ENCODE results near the gene SYN1. TPM values are rescaled to one million over a fixed set of nuclear protein-coding genes. Genes with fewer than 3 reads are reported as not detected.

Gene SYN1
- polyA plus RNA-seq, 2 of the 4 experiments (the other 2 are of a cell fraction), result 0.05 TPM; not detected in 1

DNA sequence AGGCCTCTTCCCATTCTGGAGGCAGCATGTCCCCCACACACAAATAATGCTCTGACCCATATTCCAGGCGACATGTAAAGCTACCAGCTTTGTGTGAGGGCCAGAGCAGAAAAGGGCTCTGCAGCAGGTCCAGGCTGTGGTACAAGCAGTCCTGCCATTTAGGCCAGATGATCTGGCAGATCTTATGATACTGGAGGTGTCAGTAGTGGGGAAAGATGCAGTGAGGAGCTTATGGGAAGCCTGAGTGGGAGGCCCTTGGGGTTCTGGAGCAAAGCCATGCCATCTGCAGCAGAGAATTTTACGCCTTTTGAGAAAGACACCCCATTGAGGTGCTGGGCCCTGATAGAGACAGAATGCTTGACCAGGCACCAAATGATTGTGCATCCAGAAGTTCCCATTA is 7.7 kb downstream of the SYN1 start:
- no peak overlapping the region for H3K4me2 ChIP-seq
- POLR2A ChIA-PET, result no interaction called here
- no peak for ATAC-seq
- no peaks in the 10 kb centered on the region for H3K9me3 ChIP-seq
- H3K27ac ChIP-seq, result no peak overlapping the region
- 57% methylated on average over 1 of the region's 2 CpGs for WGBS (ENCODE audit: missing lambda C conversion rate)
- no peak for TF ChIP-seq SREBF2 (IDR thresholded peaks at IDR 0.05)
- TF ChIP-seq BHLHE40 (IDR thresholded peaks at IDR 0.05; ENCODE audit: low read depth, low read length), result no peak
- TF ChIP-seq, protein P1, sequence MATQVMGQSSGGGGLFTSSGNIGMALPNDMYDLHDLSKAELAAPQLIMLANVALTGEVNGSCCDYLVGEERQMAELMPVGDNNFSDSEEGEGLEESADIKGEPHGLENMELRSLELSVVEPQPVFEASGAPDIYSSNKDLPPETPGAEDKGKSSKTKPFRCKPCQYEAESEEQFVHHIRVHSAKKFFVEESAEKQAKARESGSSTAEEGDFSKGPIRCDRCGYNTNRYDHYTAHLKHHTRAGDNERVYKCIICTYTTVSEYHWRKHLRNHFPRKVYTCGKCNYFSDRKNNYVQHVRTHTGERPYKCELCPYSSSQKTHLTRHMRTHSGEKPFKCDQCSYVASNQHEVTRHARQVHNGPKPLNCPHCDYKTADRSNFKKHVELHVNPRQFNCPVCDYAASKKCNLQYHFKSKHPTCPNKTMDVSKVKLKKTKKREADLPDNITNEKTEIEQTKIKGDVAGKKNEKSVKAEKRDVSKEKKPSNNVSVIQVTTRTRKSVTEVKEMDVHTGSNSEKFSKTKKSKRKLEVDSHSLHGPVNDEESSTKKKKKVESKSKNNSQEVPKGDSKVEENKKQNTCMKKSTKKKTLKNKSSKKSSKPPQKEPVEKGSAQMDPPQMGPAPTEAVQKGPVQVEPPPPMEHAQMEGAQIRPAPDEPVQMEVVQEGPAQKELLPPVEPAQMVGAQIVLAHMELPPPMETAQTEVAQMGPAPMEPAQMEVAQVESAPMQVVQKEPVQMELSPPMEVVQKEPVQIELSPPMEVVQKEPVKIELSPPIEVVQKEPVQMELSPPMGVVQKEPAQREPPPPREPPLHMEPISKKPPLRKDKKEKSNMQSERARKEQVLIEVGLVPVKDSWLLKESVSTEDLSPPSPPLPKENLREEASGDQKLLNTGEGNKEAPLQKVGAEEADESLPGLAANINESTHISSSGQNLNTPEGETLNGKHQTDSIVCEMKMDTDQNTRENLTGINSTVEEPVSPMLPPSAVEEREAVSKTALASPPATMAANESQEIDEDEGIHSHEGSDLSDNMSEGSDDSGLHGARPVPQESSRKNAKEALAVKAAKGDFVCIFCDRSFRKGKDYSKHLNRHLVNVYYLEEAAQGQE (IDR thresholded peaks at IDR 0.05), result no peak
- TF ChIP-seq NR3C1 (IDR thresholded peaks at IDR 0.05), result no peak
- TF ChIP-seq, protein P2, sequence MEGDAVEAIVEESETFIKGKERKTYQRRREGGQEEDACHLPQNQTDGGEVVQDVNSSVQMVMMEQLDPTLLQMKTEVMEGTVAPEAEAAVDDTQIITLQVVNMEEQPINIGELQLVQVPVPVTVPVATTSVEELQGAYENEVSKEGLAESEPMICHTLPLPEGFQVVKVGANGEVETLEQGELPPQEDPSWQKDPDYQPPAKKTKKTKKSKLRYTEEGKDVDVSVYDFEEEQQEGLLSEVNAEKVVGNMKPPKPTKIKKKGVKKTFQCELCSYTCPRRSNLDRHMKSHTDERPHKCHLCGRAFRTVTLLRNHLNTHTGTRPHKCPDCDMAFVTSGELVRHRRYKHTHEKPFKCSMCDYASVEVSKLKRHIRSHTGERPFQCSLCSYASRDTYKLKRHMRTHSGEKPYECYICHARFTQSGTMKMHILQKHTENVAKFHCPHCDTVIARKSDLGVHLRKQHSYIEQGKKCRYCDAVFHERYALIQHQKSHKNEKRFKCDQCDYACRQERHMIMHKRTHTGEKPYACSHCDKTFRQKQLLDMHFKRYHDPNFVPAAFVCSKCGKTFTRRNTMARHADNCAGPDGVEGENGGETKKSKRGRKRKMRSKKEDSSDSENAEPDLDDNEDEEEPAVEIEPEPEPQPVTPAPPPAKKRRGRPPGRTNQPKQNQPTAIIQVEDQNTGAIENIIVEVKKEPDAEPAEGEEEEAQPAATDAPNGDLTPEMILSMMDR (IDR thresholded peaks at IDR 0.05), result no peak
- no peak for TF ChIP-seq RARB (CRISPR knock-in tag; IDR thresholded peaks at IDR 0.05)
- no peak for FAIRE-seq
- H3K4me3 ChIP-seq, result no peak overlapping the region
- CTCF ChIA-PET, result interaction anchor here (0.7 kb wide), 2 partner anchors 32 to 71 kb away, joined by 3 read pairs; no protein-coding TSS in a partner anchor
- no peak for DNase-seq (ENCODE audit: low read depth in 1 of 2, low spot score in 1 of 2)
- no peaks in the 10 kb centered on the region for H3K4me1 ChIP-seq

DNA sequence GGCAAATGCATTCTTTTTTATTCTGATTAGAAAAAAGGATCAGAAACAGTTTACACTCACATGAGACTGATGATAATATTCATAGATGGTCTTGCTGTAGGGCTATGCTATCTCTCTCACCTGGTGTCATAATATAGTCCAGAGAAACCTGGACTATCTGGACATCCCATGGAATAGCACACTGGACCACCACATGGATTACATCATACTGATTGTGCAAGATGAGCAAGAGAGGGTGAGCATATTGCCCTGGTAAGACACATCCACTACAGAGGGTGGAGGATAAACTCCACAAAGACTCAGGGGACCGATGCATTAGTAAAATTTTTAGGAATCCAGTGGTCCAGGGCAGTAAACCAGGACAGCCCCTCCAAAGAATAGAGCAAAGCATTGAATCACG is 8.2 kb downstream of the SYN1 start:
- Histone ChIP-seq H3K27ac (no peak overlapping the region), H3K9me3 (no peaks in the 10 kb centered on the region), H3K4me2 (no peak overlapping the region), H3K4me3 (no peak overlapping the region), H3K4me1 (no peaks in the 10 kb centered on the region)
- ATAC-seq, result no peak
- no peak for FAIRE-seq
- WGBS (ENCODE audit: missing lambda C conversion rate), result 34% methylated on average over 2 of the region's 2 CpGs
- CTCF ChIA-PET, result no interaction called here
- POLR2A ChIA-PET, result no interaction called here
- DNase-seq (ENCODE audit: low read depth in 1 of 2, low spot score in 1 of 2), result no peak
- TF ChIP-seq JUNB (IDR thresholded peaks at IDR 0.05) (no peak), CHD4 (IDR thresholded peaks at IDR 0.05; ENCODE audit: borderline replicate concordance) (no peak), FOSL2 (IDR thresholded peaks at IDR 0.05) (no peak), FOSL2 (CRISPR knock-in tag; IDR thresholded peaks at IDR 0.05) (no peak), RFX5 (IDR thresholded peaks at IDR 0.05) (no peak), RARB (CRISPR knock-in tag; IDR thresholded peaks at IDR 0.05) (no peak)
- TF ChIP-seq, protein P3, sequence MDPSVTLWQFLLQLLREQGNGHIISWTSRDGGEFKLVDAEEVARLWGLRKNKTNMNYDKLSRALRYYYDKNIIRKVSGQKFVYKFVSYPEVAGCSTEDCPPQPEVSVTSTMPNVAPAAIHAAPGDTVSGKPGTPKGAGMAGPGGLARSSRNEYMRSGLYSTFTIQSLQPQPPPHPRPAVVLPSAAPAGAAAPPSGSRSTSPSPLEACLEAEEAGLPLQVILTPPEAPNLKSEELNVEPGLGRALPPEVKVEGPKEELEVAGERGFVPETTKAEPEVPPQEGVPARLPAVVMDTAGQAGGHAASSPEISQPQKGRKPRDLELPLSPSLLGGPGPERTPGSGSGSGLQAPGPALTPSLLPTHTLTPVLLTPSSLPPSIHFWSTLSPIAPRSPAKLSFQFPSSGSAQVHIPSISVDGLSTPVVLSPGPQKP (IDR thresholded peaks at IDR 0.05; ENCODE audit: low read depth, low read length), result no peak

DNA sequence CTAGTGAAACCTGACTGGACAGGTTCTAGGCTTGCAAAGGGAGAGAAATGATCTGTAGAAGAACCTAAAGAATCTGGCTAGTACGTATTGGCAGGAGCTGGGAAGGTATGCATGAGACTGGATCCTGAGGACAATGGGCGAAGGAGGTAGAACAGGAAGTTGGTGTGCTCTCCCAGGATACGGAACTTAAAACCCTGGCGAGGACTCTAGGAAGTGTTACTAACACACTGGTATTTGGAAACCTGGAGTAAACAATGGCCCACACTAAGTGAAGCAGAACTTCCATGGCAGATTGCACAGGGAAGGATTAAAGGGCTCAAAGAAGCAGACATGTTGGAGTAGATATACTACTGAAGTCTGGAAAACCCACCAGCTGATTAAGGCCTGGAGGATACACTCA is 9.1 kb downstream of the SYN1 start:
- 53% methylated on average over 4 of the region's 4 CpGs for WGBS (ENCODE audit: missing lambda C conversion rate)
- Histone ChIP-seq H3K4me1 (no peaks in the 10 kb centered on the region), H3K4me2 (no peak overlapping the region), H3K4me3 (no peak overlapping the region), H3K27ac (no peak overlapping the region), H3K9me3 (no peaks in the 10 kb centered on the region)
- DNase-seq (ENCODE audit: low read depth in 1 of 2, low spot score in 1 of 2) (no peak), ATAC-seq (no peak), FAIRE-seq (no peak)
- POLR2A ChIA-PET, result no interaction called here
- CTCF ChIA-PET, result no interaction called here
- TF ChIP-seq, protein P4, sequence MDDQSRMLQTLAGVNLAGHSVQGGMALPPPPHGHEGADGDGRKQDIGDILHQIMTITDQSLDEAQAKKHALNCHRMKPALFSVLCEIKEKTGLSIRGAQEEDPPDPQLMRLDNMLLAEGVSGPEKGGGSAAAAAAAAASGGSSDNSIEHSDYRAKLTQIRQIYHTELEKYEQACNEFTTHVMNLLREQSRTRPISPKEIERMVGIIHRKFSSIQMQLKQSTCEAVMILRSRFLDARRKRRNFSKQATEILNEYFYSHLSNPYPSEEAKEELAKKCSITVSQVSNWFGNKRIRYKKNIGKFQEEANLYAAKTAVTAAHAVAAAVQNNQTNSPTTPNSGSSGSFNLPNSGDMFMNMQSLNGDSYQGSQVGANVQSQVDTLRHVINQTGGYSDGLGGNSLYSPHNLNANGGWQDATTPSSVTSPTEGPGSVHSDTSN (IDR thresholded peaks at IDR 0.05), result no peak
- TF ChIP-seq, protein P5, sequence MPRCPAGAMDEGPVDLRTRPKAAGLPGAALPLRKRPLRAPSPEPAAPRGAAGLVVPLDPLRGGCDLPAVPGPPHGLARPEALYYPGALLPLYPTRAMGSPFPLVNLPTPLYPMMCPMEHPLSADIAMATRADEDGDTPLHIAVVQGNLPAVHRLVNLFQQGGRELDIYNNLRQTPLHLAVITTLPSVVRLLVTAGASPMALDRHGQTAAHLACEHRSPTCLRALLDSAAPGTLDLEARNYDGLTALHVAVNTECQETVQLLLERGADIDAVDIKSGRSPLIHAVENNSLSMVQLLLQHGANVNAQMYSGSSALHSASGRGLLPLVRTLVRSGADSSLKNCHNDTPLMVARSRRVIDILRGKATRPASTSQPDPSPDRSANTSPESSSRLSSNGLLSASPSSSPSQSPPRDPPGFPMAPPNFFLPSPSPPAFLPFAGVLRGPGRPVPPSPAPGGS (IDR thresholded peaks at IDR 0.05), result no peak
- TF ChIP-seq, protein P6, sequence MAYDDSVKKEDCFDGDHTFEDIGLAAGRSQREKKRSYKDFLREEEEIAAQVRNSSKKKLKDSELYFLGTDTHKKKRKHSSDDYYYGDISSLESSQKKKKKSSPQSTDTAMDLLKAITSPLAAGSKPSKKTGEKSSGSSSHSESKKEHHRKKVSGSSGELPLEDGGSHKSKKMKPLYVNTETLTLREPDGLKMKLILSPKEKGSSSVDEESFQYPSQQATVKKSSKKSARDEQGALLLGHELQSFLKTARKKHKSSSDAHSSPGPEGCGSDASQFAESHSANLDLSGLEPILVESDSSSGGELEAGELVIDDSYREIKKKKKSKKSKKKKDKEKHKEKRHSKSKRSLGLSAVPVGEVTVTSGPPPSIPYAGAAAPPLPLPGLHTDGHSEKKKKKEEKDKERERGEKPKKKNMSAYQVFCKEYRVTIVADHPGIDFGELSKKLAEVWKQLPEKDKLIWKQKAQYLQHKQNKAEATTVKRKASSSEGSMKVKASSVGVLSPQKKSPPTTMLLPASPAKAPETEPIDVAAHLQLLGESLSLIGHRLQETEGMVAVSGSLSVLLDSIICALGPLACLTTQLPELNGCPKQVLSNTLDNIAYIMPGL (CRISPR knock-in tag; IDR thresholded peaks at IDR 0.05; ENCODE audit: borderline replicate concordance), result no peak
- TF ChIP-seq JUN (IDR thresholded peaks at IDR 0.05) (no peak), TP53 (CRISPR knock-in tag; IDR thresholded peaks at IDR 0.05) (no peak)

Measured in A549 (cell line).